HuH-7.5 (cell line): Measurements from ENCODE around the gene VWA8.

Experiments used
- DNase-seq: peaks from one replicate; pipeline ENCODE4 v3.0.0; 2011; ENCODE audit warnings: low spot score

Gene VWA8

DNA sequence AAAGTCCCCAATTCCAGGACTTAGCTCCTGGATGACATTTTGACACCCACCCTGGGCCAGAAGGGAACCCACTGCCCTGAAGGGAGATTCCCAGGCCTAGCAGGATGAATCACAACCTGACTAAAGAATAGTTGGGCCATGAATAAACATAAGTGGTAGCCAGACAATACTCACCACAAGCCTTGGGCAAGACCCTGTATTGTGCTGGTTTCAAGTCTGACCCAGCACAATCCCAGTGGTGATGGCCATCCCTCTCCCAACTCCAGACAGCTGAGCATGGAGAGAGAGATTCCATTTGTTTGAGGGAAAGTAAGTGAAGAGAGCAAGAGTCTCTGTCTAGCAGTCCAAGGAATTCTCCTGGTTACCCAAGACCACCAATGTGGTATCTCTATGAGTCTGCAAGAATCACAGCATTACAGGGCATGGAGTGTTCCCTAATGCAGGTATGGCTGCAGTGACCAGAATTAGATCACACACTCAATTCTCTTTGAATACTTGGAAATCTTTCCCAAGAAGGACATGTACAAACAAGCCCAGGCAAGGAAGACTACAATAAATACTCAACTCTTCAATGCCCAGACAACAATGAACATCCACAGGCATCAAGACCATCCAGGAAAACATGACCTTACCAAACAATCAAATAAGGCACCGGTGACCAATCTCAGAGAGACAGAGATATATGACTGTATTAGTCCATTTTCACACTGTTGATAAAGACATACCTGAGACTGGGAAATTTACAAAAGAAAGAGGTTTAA, 158.0 kb downstream of the VWA8 start:
- no peak for DNase-seq

DNA sequence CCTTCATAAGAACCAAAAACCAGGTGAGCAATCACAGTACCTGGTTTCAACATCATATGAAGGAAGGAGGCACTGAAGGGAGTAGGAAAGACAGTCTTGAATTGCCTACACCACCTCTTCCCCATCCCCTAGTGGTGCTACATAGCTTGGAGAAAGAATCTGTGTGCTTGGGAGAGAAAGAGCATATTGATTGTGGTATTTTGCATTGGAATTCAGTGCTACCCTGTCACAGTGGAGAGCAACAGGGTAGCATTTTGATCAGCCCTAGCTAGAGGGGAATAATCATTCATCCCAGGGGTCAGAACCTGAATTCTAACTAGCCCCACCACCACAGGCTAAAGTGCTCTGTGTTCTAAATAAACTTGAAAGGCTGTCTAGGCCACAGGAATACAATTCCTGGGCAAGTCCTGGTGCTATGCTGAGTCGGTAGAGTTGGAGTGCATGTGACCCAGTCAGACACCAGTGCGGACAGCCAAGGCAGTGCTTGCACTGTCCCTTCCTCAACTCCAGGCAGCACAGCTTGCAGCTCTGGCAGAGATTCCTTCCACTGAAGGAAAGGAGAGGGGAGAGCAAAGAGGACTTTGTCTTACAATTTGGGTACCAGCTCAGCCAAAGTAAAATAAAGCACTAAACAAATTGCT, 158.7 kb downstream of the VWA8 start:
- DNase-seq, result no peak

DNA sequence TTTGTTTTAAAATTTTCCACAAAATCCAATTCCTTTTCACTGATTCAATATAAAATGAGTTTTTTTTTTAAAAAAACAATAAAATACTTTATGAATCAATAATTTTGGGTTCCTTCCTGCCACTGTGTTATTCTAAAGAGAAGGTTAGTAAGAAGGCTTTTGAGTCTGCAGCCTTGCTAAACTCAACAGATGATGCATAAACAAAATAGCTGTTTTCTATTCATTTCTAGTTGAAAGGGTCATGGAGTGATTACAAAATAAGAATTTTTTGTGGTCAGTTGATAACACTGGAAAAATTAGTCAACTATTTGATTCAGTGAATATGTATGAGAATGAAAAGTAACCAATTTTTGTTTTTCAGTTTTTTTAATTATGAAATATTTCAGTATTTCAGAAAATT, 169.9 kb downstream of the VWA8 start:
- no peak for DNase-seq

DNA sequence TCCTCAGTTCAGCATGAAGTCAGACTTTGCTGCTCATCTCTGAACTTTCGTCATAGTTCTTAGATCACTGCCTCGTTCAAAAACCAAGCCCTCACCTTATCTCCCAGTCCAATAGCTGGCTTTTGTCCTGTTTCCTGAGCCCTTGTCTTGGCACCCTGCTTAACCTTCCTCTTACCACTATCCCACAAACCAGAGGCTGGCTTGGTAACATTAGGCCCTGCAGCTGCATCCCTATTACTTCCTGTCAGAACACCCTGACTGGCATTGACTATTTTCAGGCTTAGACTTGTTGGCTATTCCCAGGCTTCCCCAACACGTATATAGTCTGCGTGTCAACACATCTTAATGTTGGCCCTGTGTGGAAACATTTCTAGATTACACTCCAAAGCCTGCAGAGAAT, 172.4 kb downstream of the VWA8 start:
- no peak for DNase-seq

DNA sequence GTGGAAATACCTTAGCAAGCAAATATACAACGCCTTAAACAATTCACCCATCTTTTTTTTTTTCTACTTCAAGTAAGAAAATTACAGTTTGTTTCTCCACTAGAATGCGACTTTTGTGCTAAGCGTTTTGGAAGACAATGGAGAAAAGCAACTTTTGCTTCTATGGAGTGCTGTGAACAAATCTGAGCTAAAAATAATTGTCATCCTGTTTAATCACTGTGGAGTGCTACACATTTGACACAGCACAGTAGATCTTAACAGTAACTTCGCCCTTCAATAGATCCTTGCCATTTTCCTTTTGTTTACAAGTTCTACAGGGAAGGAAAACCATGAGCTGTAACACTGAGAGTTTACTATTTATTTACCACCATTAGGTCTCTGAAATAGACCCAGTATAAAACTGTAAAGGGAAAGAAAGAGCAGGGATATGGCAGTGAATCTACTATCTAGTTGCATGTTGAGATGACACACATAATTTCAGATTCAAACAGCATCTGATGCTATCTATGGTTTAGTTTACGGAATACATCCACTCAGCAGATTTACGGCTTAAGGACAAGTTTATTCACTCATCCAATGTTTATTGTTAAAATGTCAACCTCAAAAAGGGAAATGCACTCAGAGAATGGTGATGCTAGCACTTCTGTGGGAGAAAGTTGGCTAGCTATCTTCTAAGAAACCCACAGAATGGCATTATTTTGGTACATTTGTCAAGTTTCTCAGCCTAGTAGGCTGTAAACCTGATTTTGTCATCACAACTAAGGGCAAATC, 175.3 kb downstream of the VWA8 start:
- DNase-seq, result no peak

DNA sequence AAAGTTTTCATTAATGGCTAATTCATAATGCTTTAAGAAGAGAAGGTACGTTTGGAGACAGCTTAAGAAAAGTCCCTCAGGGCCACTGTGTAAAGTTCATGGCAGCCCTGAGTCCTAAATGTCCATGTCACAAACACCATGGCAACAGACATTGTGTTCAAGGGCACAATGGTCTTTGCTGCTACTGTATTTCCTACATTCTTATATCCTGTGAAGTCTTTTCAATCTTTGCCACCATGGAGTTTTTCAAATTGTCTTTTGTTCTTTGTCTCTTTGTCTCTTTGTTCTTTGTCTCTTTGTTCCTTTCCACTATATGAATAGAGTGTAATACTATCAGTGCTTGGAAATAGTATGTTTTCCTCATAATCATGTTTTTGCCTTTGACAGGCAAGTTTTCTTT, 178.8 kb downstream of the VWA8 start:
- no peak for DNase-seq

DNA sequence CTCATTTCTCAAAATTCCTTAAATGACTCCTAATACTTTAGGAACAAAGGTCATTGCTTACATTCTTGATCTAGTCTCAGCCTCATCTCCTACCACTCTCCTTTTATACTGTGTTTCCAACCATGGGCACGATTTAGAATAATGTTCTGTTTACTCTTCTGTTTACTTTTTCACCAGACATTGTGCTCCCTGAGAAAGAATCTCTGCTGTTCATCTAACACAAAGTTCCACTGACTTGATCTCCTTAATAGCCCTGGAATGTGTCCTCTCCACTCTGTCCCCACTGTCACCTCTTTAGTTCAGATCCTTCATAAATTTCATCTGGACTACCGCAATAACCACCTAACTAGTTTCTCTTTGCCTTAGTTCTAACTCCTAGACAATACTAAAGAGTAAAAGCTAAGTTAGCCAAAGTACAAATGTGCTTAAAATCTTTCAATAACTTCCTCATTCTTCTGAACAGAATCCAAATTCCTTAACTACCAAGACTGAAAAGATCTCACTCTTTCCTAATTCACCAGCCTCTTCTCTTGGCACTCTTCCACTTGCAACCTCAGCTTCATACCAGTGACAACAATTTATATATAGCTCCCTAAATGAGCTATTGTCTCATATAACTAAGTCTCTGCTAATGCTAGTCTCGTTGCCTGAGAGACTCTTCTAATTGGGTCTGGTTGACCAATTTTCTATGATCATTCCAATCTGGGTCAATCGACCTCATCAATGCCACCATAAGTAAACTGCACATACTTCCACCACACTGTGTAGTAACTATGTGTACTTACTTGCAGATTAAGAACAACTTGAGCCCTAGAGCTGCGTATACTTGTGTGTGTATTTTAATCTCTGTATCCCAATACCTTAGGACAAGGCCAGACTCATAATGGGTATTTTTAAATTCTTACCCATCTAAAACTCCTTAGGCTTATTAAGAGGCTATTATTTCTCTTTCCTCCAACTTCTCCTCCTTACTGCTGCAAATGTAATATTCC, 179.9 kb downstream of the VWA8 start:
- no peak for DNase-seq

DNA sequence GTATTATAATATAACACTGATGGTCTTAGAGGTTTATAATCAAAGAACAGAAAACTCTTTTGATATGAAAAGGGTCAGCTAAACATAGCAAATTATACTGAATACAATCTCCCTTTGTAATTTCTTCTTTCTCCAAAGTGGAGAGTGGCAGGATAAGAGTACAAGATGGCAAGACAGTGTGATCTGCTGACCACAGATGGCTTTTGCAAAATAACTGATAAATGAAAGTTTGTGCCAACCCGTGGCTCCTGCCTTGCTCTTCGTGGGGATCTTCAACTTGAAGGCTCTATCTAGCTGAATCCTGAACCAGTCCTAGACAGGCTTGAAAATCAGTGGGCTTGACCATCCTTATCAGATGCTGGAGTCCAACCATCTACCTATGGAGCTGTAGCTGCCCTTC, 185.7 kb downstream of the VWA8 start:
- no peak for DNase-seq

DNA sequence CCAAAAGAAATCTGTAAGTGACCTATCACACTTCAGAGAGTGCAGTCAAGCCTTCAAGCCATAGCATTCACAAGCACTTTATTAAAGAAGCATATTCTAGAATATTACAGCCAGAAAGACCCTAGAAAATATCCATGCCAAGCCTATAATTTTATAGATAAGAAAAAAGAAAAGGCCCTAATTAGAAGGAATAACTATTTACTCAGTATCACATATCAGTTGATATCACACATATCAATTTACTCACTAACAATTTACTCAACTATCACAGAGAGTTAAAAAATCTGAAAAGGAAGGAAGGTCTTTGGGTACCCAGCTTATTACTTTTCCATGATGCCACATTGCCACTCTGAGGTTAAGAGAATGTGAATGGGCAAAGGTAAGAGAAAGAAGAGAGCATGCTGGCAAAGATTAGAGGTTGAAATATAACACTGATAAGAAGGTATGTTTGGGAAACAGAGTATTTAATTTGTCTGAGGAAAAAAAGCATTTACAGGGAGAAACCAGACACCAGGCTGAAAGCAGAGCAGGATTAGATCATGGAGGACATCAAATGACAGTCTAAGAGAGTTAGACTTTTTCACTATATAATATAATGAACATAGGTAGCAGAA, 186.2 kb downstream of the VWA8 start:
- DNase-seq, result no peak

DNA sequence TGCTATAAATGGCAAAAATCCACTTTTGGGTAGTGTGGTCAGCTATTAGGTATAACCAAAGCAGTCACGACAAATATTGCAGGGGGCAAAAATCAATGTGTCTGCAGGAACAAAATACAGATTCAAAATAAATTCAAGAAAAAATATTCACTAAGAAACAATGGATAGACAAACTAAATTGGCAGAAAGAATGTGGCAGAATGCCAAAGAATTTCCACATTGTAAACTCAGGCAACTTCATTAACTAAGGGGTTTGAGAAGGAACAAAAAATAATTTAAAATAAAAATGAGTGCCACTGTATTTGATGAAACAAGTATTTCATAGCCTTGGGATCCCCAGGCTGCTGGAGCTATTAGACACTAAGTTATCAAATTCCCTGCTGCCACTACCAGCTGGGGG, 193.1 kb downstream of the VWA8 start:
- DNase-seq, result no peak

DNA sequence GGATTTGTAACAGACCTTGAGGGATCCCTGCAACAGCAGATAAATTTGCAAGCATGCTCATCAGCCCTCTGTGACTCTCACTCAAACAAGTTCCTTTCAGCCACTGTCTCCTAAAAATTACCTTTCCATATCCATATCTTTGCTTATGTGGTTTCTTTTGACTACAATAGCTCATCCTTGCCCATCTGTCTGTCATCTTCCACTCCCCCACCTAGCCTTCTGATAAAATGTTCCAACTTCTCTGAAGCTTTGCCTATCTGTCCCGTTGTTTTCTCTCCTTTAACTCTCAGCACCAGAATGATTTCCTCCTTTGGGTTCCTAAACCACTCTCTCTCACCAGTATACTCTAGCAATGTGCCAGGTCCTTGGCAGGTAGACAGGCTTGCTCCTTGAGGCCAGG, 194.5 kb downstream of the VWA8 start:
- DNase-seq, result no peak

DNA sequence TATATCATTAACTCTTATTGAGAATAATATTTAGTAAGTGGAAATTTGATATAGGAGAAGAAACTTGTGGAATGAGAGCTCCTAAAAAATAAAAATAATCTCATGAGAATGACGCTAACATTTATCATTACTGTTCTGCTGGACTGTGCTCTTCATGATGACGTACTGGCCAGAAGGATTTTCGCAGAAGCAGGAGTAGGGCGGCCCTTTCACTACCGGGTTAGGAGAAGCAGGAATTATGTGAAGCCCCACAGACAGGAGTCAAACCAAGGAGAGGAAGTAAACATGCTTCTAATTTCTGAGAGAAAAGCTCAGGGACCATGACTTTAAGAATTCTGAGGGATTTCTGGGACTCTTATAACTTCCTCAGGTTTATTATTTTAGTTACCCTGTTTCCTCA, 195.1 kb downstream of the VWA8 start:
- no peak for DNase-seq

DNA sequence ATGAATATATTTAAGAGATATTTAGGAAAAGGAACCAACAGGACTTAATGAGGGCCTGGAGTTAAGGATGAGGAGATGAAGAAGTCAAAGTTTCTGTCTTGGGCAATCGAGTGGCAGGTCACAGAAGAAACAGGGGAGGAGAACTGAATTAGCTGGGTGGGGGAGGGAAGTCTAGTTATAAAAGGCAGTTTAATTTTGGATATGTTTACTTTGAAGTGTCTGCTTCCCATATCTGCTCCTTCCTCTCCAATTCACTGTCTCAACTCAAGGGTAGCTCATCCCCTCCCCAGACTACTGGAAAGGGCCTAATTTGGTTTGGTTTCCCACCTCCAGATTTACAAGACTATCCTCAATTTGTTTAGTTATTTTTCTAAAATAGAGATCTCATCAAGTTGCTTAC, 195.9 kb downstream of the VWA8 start:
- DNase-seq, result no peak

DNA sequence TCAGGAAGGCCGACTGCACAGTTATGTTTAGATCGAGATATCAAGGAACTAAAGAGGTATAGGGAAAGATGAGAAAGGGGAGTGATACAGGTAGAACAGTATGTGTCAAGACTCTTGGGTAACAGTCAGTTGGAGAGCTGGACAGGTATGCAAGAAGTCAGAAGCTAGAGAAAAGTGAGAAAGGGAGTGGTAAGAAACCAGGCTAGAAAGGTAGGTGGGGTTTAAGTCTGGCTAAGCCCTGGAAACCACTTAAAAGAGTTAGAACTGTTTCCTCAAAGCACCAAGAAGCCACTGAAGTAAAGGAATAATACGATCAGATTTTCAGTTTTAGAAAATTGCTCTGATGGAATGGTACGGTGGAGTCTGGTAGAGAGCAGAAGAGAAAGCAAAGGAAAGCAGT, 196.4 kb downstream of the VWA8 start:
- no peak for DNase-seq

DNA sequence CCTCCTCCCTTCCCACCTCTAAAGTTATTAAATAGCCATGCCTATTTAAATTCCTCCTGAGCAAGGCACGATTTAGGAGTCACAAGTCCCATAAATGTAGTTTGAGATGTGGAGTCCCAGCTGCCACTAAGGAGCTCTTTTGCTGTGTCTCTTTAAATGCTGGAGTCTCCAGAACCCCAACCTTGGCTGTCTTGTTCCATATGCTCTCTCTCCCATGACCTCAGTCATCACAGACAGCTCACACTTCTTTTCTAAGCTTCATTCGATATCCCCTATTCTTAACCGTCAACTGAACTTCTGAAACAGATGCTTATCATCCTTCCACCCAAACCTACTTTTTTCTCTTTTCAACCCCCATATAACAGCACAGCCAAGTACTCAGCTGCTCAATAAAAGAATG, 197.1 kb downstream of the VWA8 start:
- DNase-seq, result no peak

DNA sequence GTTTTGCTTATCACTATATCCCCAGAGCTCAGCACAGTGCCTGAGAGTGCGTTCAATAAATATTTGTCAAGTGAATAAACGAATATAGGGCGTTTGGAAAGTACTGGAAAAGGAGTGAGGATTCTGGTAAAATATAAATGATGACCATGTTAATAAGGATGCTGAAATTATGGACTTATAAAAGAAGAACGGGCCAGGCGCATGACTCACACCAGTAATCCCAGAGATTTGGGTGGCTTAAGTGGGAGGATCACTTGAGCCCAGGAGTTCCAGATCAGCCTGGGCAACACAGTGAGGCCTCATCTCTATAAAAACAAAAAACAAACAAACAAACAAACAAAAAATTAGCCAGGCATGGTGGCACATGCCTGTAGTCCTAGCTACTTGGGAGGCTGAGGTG, 198.1 kb downstream of the VWA8 start:
- DNase-seq, result no peak

DNA sequence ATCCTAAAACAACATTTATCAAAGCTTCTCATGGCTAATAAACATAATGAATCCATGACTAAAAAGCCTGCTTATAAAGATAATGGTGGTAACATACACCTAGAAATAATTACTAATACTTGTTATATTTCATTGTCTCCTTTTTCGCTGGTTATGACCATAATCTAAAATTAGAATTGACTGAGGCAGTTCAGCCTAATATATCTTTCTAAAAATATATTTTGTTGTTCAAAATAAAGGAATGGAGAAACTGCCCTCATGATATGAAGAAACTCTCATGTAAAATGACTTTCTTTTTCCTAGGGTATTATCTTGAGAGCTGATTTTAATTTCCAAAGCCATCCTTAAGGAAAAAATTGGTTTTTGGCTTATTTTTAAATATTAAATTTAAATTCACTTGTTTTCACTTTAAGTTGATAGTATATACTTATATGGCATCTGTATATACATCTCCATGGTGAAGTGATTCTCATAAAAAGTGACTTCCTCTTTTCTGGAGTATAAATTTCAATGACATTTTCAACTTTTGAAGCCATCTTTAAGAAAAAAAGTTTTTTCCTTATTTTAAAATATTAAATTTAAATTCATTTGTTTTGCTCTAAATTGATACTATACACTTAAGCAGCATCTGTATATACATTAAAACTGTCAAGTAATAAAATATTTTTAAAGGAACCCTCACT, 204.6 kb downstream of the VWA8 start:
- DNase-seq, result no peak

DNA sequence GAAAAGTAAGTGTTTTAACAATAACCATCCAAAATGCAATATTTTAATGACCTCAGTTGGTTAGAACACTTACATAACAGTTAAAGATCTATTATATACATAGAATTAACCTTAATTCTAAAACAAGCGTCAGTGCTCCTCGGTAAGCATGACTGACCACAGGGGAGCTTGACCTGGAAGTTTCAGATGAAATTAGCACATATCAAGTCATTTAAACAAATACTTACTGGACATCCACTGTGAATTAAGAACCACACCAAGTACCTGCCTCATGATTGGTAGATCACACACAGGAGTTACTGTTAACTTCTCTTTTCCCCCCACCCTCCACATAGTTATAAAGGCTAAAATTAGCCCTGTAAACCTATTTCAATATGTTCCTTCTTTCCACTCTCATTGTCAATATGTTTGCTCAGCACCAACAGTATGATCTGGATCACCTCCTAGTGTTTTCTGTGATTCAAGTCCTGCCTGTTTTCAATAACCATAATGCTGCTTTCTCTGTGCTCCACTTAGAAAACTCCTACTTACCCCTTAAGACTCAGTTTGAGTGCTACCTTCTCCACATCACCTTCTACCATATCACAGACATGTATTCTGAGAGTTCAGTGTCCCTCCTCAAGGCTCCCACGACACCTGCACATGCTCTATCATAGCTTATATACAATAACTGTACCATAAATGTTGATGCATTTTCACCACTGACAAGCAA, 209.0 kb downstream of the VWA8 start:
- no peak for DNase-seq

DNA sequence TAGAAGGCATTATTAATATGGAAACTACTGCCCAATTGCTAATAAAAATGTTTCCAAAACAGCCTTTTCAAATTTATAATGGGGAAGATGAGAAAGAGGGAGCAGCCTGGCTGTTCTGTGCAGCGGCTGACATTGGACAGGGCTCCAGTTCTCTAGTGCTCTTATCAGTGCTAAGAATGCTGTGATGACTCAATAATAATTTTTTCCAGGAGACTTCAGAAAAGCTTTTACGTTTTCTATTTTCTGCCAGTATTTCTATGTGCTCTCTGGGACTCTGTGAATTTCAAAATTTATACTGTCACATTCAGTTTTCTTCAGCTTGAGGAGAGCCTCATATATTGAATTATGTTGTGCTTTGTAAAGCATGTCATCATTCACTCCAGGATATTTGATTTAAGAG, 209.6 kb downstream of the VWA8 start:
- DNase-seq, result no peak

DNA sequence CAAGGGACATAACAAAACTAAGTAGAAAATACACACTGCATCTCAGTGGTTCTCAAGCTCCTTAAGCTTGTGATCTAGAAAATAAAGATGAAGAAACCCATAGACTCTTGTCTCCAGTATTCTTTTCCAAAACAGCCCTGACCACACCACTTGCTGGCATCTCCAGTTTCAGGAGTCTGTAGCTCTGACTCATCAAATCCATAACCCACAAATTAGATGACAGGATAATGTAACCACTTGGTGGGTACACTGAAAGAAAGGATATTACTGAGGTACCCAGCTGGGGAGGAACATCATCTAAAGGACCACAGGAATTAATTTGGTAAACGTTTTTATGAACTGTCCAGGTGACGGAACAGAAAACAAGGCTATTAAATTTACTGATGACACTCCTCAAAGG, 214.7 kb downstream of the VWA8 start:
- no peak for DNase-seq
